Calu3 (cell line): ENCODE data around the gene PCDH19. TPM values are rescaled to one million over a fixed set of nuclear protein-coding genes. Genes with fewer than 3 reads are reported as not detected.

Source experiments
- BruUV-seq: library from RNA; stranded (reverse); fragments of 400-500 nt; replicated peaks from 2 replicates; lab custom pipeline; 2021; lab: Mats Ljungman, UMichigan
- CTCF ChIA-PET: fragments of 300-600 bp; sonication (Branson Sonifier 250); formaldehyde crosslinking; loops from one replicate; lab custom pipeline; 2022; ENCODE audit warnings: antibody characterized with exemption; lab: Charles Lee
- DNase-seq: peaks from one replicate; pipeline ENCODE4 v3.0.0; 2022
- H3K27ac Mint-ChIP-seq: one replicate; pipeline ENCODE4 v1.8.0; 2022; ENCODE audit warnings: mixed read lengths; ENCODE audit not compliant: unreplicated experiment
- H3K27me3 Mint-ChIP-seq: one replicate; pipeline ENCODE4 v1.8.0; 2022; ENCODE audit warnings: mixed read lengths; ENCODE audit not compliant: unreplicated experiment
- H3K36me3 Mint-ChIP-seq: one replicate; pipeline ENCODE4 v1.8.0; 2022; ENCODE audit warnings: mild to moderate bottlenecking, moderate library complexity, mixed read lengths; ENCODE audit not compliant: insufficient read depth, unreplicated experiment
- H3K4me1 Mint-ChIP-seq: one replicate; pipeline ENCODE4 v1.8.0; 2022; ENCODE audit warnings: mild to moderate bottlenecking, low read depth, mixed read lengths; ENCODE audit not compliant: unreplicated experiment
- H3K4me3 Mint-ChIP-seq: one replicate; pipeline ENCODE4 v1.8.0; 2022; ENCODE audit warnings: mild to moderate bottlenecking, low read depth, moderate library complexity, mixed read lengths; ENCODE audit not compliant: unreplicated experiment
- H3K9me3 Mint-ChIP-seq: one replicate; pipeline ENCODE4 v1.8.0; 2022; ENCODE audit warnings: low read depth, mixed read lengths; ENCODE audit not compliant: unreplicated experiment
- intact Hi-C: fragments of 100-400 bp; cut with micrococcal nuclease; formaldehyde crosslinking; loops from one replicate; pipeline ENCODE4 v1.10.0; 2022; ENCODE audit not compliant: unreplicated experiment
- total RNA-seq: library from RNA; stranded (reverse); gene quantifications from 2 replicates; pipeline ENCODE4 v1.2.3, GENCODE V29; 2022
- TF ChIP-seq, protein P1 (sequence below): fragments of 200-600 bp; IDR thresholded peaks from one replicate; pipeline ENCODE4 v1.8.0; 2022; ENCODE audit warnings: antibody characterized with exemption; ENCODE audit not compliant: unreplicated experiment

The PCDH19 gene
- total RNA-seq, 1 experiment from 2014 or later, result 0.50 TPM

- TF ChIP-seq, protein P1, sequence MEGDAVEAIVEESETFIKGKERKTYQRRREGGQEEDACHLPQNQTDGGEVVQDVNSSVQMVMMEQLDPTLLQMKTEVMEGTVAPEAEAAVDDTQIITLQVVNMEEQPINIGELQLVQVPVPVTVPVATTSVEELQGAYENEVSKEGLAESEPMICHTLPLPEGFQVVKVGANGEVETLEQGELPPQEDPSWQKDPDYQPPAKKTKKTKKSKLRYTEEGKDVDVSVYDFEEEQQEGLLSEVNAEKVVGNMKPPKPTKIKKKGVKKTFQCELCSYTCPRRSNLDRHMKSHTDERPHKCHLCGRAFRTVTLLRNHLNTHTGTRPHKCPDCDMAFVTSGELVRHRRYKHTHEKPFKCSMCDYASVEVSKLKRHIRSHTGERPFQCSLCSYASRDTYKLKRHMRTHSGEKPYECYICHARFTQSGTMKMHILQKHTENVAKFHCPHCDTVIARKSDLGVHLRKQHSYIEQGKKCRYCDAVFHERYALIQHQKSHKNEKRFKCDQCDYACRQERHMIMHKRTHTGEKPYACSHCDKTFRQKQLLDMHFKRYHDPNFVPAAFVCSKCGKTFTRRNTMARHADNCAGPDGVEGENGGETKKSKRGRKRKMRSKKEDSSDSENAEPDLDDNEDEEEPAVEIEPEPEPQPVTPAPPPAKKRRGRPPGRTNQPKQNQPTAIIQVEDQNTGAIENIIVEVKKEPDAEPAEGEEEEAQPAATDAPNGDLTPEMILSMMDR, result no peak
- no peak overlapping the region for H3K27ac Mint-ChIP-seq
- H3K4me1 Mint-ChIP-seq, result no peaks in the 10 kb centered on the region
- H3K4me3 Mint-ChIP-seq, result no peak overlapping the region
- no peak for DNase-seq
- peaks cover 2% of the 10 kb centered on the region for H3K9me3 Mint-ChIP-seq
- H3K27me3 Mint-ChIP-seq, result no peaks in the 10 kb centered on the region
- H3K36me3 Mint-ChIP-seq, result no peaks in the 10 kb centered on the region
- CTCF ChIA-PET, result no interaction called here
- intact Hi-C loops, result no loop called here
- no TSS peak for BruUV-seq
Observed at GRCh38 chrX:100349391-100349790, 60.7 kb downstream of the PCDH19 start.

GRCh38 chrX:100341142-100341510 lies 68.9 kb downstream of the PCDH19 start:
- no peaks in the 10 kb centered on the region for H3K36me3 Mint-ChIP-seq
- intact Hi-C loops, result no loop called here
- H3K4me3 Mint-ChIP-seq, result no peak overlapping the region
- no peaks in the 10 kb centered on the region for H3K4me1 Mint-ChIP-seq
- DNase-seq, result no peak
- no peaks in the 10 kb centered on the region for H3K9me3 Mint-ChIP-seq
- BruUV-seq, result no TSS peak
- CTCF ChIA-PET, result no interaction called here
- no peaks in the 10 kb centered on the region for H3K27me3 Mint-ChIP-seq
- H3K27ac Mint-ChIP-seq, result no peak overlapping the region
- TF ChIP-seq, protein P1, result no peak

DNA sequence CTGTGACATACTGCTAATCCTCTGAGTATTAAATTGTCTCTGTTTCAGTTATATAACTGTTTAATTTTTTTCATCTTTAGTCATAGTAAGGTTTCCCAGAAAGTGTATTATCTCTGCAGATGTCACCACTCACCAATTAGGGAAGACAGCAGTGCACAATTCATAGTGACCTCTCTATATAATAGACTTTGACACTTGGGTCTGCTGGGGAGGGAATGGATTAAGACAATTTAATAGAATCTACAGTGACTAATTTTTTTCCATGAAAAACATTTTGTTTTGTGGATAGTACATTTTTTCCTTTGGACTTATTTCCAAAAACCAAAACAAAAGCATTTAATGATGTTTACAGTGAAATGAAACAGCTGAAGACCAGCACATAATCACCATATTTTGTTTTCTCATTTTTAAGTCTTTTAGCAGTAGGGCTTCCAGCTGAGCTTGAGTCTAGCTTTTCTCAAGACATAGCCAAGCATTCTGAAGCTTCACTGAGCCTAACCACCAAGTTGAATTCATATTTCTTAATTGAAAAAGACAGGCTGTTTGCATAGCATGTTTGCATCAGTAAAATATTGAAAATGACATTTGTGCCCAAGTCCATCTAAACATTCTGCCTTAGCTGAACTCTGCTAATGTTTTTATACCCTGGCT lies 69.5 kb downstream of the PCDH19 start:
- no peak for DNase-seq
- CTCF ChIA-PET, result no interaction called here
- no peaks in the 10 kb centered on the region for H3K36me3 Mint-ChIP-seq
- no peaks in the 10 kb centered on the region for H3K27me3 Mint-ChIP-seq
- no peak overlapping the region for H3K4me3 Mint-ChIP-seq
- no peaks in the 10 kb centered on the region for H3K4me1 Mint-ChIP-seq
- intact Hi-C loops, result no loop called here
- BruUV-seq, result no TSS peak
- no peaks in the 10 kb centered on the region for H3K9me3 Mint-ChIP-seq
- no peak overlapping the region for H3K27ac Mint-ChIP-seq
- TF ChIP-seq, protein P1, result no peak

GRCh38 chrX:100328351-100328750 lies 81.7 kb downstream of the PCDH19 start:
- Mint-ChIP-seq H3K27me3 (no peaks in the 10 kb centered on the region), H3K4me1 (no peaks in the 10 kb centered on the region), H3K27ac (no peak overlapping the region), H3K36me3 (no peaks in the 10 kb centered on the region), H3K4me3 (no peak overlapping the region), H3K9me3 (no peaks in the 10 kb centered on the region)
- intact Hi-C loops, result no loop called here
- BruUV-seq, result no TSS peak
- no peak for DNase-seq
- CTCF ChIA-PET, result no interaction called here
- TF ChIP-seq, protein P1, result no peak
